HG02885 (cell line): Measurements from ENCODE around the gene NAAA.
"Not testable (repeated sequence)": the region's sequence is repeated elsewhere in the genome, so short reads cannot be mapped to it uniquely, and the experiment has no call there.

Experiments
- ATAC-seq: cut with Tn5 transposase; IDR thresholded peaks from one replicate; pipeline ENCODE4 v1.9.1; 2021; ENCODE audit warnings: mild to moderate bottlenecking; ENCODE audit not compliant: unreplicated experiment, poor library complexity

Gene NAAA

DNA sequence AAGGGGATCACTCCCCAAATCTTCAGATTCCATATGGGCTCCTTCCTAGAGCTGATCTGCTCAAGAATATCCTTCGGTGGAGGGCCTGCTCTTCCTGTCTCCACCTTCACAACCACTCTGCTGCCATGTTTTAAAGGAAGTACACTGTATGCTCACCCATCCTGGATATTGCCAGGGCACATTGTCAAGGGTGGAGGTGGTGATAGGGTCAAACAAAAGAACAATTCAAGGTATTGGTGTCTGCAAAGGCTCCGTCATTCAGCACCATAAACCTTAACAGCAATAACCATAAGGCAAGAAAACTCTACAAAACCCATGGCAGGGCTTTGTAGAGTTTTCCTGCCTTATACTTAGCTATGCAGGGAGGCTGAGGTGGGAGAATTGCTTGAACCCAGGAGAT is 18.9 kb downstream of the NAAA start:
- ATAC-seq: no peak

DNA sequence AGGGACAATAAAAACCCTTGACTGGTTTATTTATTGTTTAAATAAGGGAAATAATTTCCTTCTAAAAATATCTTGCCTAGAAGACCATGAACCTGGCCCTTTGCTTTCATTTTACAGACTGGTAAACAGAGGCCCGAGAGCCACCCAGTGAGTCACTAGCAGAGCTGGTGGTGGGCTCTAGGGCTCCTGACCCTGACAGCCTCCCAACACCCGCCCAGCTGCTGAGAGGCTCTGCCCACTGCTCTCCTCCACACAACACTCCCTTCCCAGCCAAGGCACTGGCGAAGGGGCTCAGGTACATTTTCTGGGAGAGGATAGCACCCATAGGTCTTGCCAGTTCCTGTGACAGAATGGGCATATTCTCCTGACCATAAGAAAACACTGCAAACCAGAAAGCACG is 20.5 kb downstream of the NAAA start:
- no peak for ATAC-seq

DNA sequence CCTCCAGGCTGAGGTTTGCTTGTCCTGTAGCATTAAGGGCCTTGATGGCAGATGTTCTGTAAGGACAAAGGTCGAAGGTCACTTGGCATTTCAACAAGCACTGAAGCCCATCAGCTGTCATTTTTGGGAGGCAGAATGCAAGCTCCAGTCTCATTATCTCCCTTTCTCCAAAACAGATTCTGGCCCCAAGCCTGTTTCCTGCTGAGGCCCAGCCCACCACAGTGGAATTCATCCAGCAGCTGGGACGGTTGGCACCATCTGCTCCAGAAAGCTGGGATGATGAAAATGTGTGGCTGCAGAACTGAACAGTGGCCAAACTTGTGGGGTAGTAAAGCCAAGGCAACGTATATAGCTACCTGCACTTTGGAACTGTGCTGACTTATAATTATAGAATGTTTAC is 20.9 kb downstream of the NAAA start:
- no peak for ATAC-seq

DNA sequence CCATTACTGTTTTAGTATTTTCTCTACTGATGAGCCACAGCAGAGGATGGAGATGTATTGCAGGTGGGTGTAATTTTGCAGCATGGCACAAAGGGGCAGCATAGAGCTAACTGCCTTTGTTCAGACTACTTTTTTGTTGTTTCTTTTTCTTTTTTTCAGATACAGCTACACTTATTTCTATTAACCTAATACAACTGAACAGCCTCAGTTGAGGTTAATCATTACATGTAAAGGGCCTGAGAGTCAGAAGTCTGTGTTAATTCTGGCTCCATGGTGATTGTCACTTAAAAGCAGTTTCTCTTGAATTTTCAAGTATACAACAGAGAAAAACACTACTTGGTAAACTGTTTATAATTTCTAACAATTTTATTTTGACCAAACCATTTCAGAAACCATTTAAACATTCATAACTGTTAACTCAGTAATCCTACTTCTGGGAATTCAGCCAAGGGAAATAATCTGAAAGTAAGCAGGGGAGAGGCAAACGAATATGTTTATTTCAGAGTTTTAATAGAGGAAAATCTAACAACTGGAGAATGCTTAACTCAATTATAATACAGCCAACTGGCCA is 24.6 kb downstream of the NAAA start:
- peak; percentile 72 for ATAC-seq

DNA sequence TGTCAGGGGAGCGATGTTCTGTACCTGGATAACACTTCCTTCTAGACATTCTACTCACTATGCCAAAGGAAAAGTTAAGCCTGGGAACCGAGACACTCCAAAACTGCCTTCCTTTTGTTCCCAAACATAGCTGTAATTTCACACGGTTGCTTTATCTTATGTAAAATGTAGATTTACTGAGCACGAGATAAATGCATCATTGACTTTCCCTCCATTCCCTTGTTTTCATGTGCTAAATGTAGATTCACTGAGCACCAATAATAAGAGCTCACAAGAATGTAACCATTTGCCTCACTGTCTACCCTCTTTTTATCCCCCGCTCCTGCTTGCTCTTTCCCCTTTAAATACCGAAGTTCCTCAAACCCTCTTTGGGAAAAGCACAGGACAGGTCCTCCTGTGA is 27.8 kb downstream of the NAAA start:
- no peak for ATAC-seq

DNA sequence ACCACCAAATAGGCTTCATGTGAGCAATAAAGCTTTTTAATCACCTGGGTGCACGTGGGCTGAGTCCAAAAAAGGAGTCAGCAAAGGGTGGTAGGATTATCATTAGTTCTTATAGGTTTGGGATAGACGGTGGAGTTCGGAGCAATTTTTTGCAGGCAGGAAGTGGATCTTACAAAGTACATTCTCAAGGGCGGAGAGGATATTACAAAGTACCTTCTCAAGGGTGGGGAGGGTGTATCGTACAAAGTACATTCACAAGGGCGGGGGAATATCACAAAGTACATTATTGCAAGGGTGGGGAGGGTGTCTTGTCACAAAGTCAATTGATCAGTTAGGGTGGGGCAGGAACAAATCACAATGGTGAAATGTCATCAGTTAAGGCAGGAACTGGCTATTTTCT is 30.0 kb downstream of the NAAA start:
- not testable (repeated sequence) for ATAC-seq

DNA sequence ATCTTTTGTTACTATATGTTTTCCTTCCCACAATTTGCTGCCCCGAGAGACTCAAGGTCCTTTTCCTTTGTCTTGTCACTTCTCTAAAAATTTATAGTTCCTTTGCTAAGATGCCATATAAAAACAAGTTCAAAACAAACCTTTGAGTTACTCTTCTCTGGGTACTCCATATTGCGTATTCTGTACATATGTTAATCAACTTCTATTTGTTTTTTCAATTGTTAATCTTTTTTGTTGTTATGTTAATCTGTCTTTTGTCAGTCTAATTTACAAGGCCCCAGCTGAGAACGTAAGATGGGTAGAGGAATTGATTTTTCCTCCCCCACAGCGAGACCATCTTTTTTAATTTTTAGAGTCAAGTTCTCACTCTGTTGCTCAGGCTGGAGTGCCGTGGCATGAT is 31.4 kb downstream of the NAAA start:
- ATAC-seq: no peak

DNA sequence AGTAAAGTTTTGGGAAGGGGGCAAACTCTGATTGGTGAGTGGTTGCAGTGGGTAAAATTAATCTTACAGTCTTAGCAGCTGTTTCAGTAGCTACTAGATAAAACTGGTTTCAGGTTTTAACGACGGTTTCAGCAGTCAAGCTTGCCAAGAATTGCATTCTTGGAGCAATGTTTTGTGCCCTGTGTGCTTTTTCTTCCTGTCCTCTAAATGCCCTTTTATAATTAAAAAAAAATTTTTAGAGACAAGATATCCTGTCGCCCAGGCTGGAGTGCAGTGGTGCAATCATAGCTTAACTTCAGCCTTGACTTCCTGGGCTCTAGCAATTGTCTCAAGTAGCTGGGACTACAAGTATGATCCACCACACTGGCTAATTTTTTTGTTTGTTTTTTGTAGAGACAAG is 32.3 kb downstream of the NAAA start:
- no peak for ATAC-seq

DNA sequence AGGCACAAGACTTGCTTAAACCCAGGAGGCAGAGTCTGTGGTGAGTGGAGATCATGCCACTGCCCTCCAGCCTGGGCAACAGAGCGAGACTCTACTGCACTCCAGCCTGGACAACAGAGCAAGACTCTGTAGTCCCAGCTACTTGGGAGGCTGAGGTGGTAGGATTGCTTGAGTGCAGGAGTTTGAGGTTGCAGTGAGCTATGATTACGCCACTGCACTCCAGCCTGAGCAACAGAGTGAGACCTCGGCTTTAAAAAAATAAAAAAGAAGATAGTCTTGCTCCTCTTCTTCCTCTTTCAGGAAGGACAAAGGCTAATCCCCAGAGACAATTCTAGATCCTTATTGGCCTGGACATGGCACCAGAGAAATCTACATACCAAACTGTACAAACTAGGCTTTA is 32.8 kb downstream of the NAAA start:
- ATAC-seq: no peak

DNA sequence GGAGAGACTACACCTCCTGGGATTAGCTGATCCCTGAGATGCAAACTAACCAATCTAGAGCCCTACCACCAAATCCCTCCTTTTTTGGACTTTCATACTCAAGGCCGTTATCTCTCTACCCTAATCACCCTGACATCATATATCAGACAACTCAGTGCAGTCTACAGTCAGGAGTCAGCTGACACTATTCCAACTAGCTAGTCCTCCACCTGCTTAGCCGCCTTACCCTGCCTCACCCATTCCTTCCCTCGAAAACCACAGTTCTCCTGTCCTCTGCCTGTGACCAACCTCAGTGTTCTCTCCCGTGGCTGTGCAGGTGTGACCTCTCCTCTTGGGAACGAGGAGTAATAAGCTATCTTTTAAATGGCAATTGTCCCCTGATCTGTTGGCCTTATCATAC is 36.7 kb downstream of the NAAA start:
- ATAC-seq: no peak

DNA sequence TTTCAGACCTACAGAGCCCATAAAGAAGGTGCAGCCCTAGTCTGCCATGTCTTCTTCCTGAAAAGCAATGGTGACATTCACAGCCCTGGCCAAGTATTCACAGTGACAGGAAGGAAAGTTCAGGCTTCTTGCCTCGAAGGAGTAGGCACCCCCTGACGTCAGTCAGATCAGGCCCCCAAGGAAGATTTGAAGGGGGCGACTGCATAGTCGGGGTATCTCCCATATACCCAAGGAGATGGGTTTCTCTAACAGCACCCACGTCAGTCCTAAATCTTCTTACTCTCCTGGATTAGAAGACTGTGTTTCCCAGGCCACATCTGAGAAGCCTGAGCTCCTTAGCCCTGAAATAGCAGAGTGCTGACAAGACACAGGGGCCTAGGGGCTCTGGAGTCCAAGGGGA is 38.5 kb downstream of the NAAA start, which contains the start of gene PPEF2:
PPEF2 (minus strand) TSS at position 101 of the 400 bp plus-strand sequence. CDS start 6,127 bp downstream, outside the sequence.
- ATAC-seq: no peak

DNA sequence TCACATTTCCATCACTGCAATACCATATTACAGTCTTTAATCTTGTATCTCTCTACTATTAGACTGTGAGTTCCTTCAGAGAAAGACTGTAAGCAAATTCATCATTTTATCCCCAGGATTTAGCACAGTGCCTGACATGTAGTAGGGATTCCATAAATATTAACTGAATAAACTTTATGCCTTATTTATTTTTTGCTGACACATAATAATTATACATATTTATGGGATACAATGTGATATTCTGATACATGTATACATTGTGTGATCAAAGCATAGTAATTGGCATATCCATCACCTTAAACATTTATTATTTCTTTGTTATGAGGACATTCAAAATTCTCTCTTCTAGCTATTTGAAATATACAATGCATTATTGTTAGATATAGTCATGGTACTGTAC is 42.3 kb downstream of the NAAA start:
- ATAC-seq: no peak

DNA sequence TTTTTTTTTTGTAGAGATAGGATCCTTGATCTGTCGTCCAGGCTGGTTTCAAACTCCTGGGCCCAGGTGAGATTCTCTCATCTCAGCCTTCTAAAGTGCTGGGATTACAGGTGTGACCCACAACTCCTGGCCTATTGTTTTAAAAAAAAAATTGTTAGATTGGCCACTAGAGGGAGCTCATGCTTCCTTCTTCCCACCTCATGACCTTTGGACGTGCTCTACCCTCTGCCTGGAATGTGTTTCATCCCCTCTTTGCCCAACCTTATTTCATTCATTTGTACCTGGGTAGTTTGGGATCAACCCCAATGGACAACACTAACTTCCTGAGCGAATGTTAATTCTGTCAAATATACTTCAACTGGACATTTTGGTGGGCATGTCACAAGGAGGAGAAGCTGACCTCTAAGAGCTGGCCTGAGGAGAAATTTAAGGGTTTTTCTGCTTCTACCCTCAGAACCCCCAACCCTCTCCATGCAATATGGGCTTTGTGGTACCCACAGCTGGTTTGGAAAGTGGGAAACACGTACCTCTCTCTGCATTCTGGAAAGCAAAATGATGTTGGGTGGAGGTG is 45.0 kb downstream of the NAAA start:
- peak; percentile 80 for ATAC-seq

DNA sequence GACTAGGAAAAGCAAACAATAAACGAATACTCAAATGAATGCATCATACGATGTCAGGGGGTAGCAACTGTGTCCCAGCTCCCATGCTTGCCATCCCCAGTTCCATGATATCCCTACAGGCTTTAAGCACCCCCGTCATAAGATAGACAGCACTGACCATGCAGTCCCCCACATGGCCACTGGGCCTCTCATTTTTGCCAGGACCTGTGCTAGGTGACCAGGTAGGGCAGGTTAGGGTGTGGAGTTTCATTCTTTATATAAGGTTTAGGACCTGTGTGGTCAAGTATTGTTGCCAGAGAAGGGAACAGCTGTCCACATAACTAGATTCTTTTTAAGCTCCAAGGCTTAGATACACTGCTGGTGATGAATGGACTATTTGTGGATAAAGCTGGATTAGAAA is 48.3 kb downstream of the NAAA start:
- no peak for ATAC-seq

DNA sequence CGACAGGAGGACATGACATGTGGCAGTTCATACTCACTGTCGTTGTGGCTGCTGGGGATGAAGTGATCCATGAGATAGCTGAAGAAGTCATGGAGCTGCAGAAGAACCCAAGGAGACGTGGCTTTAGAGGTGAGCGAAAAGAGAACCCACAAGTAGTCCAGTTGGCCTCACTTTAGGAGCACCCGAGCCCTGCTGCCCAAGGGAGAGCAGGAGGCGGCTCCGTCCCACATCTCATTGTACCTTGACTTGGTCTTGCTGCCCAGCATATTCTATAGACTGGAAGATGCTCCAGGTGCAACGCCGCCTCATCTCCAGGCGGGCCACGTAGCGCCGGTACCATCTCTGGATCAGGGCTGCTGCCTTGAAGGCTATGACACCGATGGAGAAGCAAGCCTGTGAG is 49.2 kb downstream of the NAAA start:
- no peak for ATAC-seq

DNA sequence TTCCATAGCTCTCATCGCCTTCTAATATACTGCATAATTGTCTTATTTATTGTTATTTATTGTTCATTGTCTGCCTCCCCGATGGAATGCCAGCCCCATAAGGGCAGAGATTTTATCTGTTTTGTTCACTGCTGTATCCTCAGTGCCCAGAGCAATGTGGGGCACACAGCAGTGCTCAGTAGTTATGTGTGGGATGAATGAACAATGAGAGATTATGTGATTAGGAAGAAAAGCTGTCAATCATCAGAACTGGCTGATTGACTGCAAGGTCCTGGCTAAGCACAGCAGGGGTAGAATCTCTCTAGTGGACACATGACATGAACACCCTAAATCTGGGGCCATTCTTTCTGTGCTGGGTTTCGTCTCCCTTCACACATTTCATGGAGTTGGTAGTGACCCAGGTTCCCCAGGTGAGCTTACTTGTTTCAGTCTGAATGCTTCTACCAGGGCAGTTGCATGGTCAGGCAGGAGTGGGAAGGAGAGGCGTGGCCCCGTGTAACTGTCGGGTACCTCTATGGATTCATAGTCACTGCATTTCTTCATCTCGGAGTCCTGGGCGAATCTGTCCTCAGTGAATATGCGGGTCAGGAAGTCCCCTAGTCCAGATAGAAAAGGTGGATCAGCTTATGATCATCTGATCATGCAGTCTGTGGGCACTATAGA is 51.1 kb downstream of the NAAA start:
- ATAC-seq: no peak

DNA sequence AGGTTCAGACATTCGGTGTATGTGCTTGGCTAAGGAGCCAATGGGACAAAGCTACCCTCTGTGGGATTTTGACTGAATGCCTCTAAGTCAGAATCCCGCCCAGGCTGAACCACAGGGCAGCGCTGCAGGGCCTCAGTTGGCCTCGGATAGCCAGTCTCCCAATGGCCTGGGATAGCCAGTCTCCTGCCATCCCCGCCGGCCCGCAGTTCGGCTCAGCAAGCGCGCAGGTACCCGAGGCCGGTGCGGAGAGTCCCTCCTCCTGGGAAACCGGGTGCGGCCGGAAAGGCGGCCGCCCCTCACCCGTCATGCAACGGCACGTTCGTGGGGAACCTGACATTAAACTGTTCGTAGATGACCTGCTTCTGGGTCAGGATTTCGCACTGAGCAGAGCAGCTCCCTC is 54.7 kb downstream of the NAAA start:
- no peak for ATAC-seq

DNA sequence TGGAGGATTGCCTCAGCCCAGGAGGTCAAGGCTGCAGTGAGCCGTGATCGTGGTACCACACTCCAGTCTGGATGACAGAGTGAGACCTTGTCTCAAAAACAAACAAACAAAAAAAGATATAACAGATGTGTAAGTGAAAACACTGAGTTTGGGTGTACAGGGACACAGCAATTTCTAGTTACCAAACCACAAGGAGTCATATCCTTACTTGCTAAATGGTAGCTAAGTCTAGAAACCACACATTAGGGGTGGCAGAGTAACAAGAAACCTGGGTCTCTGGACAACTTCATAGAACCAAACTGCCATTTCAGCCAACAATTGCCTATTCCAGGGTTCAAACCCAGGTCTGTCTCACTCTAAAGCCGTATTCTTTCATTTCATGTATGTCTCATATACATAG is 59.3 kb downstream of the NAAA start:
- no peak for ATAC-seq

DNA sequence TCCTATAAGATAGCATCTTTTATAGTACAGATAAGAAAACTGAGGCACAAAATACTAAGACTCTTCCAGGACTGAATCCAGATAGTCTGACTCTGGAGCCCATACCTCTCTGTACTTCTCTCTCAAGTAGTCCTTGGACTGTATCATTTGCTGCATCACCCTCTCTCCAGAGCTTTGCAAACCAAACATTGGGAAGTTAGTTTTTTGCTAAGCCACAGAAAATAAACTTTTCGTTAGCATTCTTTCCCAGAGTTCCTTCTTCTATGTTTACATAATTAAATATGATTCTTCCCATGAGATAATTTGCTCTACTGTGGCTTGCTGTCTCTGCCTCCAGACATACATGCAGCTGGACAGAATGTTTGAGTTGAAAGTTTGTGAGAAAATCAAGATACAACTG is 60.5 kb downstream of the NAAA start:
- ATAC-seq: no peak

DNA sequence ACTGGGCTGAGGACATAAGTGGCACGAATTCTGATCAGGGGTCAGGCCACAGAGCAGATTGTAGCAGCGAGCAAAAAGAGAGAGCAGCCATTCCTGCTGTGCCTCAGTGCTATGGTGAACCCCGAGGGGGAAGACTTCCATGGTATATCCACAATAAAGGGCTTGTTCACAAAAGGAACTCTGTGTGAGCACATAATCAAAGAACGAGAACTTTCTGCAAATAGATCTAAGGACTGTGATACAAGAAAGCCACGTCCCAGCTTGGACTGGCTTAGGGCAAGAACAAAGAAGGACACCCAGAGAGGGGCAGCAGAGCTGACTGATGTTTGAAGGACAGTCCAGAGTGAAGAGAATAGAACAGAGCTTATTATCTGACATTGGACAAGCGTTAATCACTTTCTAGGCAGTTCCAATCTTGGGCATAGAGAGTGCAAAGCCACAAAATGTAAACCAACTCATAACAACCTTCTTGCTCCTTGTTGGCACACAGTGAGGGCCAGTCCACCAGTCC is 62.5 kb downstream of the NAAA start:
- no peak for ATAC-seq

DNA sequence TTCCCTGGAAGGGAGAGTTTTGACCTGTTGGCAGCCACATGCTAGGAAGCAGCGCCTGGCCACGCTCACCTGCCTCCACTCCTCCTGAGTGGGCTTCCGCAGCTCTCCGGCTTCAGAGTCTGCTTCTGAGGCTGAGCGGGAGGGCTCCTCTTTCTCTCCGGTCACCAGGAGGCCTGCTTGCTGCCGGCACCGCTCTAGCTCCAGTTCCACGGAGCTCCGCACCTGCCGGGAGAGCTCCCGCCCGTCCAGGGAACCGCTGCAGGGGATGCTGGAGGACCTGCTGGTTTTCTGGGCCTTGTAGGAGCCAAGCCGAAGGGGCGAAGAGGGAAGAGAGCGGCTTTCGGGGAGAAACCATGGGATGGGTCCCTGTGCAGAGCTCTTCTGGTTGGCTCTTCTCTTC is 64.6 kb downstream of the NAAA start:
- ATAC-seq: no peak

DNA sequence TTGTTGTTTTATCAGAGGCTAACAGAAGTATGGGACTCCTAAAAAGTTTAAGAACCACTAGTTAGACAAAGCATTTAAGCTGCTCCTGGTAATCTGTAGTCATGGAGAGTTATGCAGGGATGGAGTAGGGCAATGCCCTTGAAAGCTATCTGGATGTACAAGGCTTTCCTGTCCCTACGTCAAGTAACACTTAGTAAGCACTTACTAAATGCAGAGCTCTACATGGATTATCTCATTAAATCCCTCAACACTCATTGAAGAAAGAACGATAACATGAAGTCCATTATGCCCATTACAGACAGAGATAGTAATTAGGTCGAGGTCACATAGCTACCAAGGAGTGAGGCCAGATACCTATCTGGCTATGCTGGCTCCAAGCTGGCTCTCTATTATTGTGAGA is 71.7 kb downstream of the NAAA start:
- ATAC-seq: no peak
